ENCODE results near the gene FBXO42. TPM values are rescaled to one million over a fixed set of nuclear protein-coding genes. Genes with fewer than 3 reads are reported as not detected.

Gene FBXO42
- total RNA-seq = 10 to 100 TPM; 14.6 to 17.7 TPM

- Mint-ChIP-seq H3K4me3 (peak within 1 kb of the TSS; percentile 90), H3K27ac (peak within 1 kb of the TSS; percentile 93), H3K4me1 (peaks cover 23% of the 10 kb centered on the region), H3K27me3 (no peaks in the 10 kb centered on the region), H3K36me3 (peaks cover 7% of the 10 kb centered on the region), H3K9me3 (no peaks in the 10 kb centered on the region)
- DNase-seq = peak; percentile 96
Observed at GRCh38 chr1:16351994-16352841, at the start of gene FBXO42. Gene FBXO42 (minus strand): TSS chr1:16352480. CDS start chr1:16315418, 37,062 bp downstream.

- DNase-seq = no peak
- Mint-ChIP-seq H3K36me3 (peaks cover 15% of the 10 kb centered on the region), H3K27me3 (no peaks in the 10 kb centered on the region), H3K27ac (peak overlapping the region; percentile 62), H3K4me1 (peaks cover 22% of the 10 kb centered on the region), H3K4me3 (no peak overlapping the region), H3K9me3 (no peaks in the 10 kb centered on the region)
Observed at GRCh38 chr1:16398371-16398953, 46.2 kb upstream of the FBXO42 start.

- Mint-ChIP-seq H3K27me3 (no peaks in the 10 kb centered on the region), H3K4me1 (peaks cover 36% of the 10 kb centered on the region), H3K9me3 (no peaks in the 10 kb centered on the region), H3K27ac (peak overlapping the region; percentile 86), H3K36me3 (peaks cover 20% of the 10 kb centered on the region), H3K4me3 (no peak overlapping the region)
- no peak for DNase-seq
Observed at GRCh38 chr1:16397120-16397519, 44.8 kb upstream of the FBXO42 start.

- peaks cover 40% of the 10 kb centered on the region for H3K4me1 Mint-ChIP-seq
- H3K36me3 Mint-ChIP-seq = peaks cover 20% of the 10 kb centered on the region
- no peak overlapping the region for H3K4me3 Mint-ChIP-seq
- H3K9me3 Mint-ChIP-seq = no peaks in the 10 kb centered on the region
- H3K27ac Mint-ChIP-seq = peak overlapping the region; percentile 86
- no peaks in the 10 kb centered on the region for H3K27me3 Mint-ChIP-seq
- DNase-seq = no peak
Observed at GRCh38 chr1:16396591-16396990, 44.3 kb upstream of the FBXO42 start.

GRCh38 chr1:16394977-16395376, 42.7 kb upstream of the FBXO42 start:
- Mint-ChIP-seq H3K9me3 (no peaks in the 10 kb centered on the region), H3K27ac (no peak overlapping the region), H3K36me3 (peaks cover 28% of the 10 kb centered on the region), H3K4me1 (peaks cover 56% of the 10 kb centered on the region), H3K4me3 (no peak overlapping the region), H3K27me3 (no peaks in the 10 kb centered on the region)
- DNase-seq = no peak

- H3K36me3 Mint-ChIP-seq = peaks cover 23% of the 10 kb centered on the region
- H3K27ac Mint-ChIP-seq = peak overlapping the region; percentile 55
- H3K4me3 Mint-ChIP-seq = no peak overlapping the region
- peaks cover 56% of the 10 kb centered on the region for H3K4me1 Mint-ChIP-seq
- no peaks in the 10 kb centered on the region for H3K9me3 Mint-ChIP-seq
- no peaks in the 10 kb centered on the region for H3K27me3 Mint-ChIP-seq
- no peak for DNase-seq
Observed at GRCh38 chr1:16393570-16394521, 41.6 kb upstream of the FBXO42 start.

GRCh38 chr1:16392740-16393569, 40.7 kb upstream of the FBXO42 start:
- Mint-ChIP-seq H3K27ac (peak overlapping the region; percentile 90), H3K27me3 (no peaks in the 10 kb centered on the region), H3K4me1 (peaks cover 56% of the 10 kb centered on the region), H3K4me3 (no peak overlapping the region), H3K36me3 (peaks cover 25% of the 10 kb centered on the region), H3K9me3 (no peaks in the 10 kb centered on the region)
- no peak for DNase-seq

GRCh38 chr1:16391411-16391810, 39.1 kb upstream of the FBXO42 start:
- peaks cover 26% of the 10 kb centered on the region for H3K36me3 Mint-ChIP-seq
- H3K4me3 Mint-ChIP-seq = no peak overlapping the region

GRCh38 chr1:16387201-16388188, 35.2 kb upstream of the FBXO42 start:
- no peak for DNase-seq
- Mint-ChIP-seq H3K9me3 (peaks cover 1% of the 10 kb centered on the region), H3K27me3 (no peaks in the 10 kb centered on the region), H3K27ac (peak overlapping the region; percentile 81), H3K4me3 (peak overlapping the region; percentile 64), H3K4me1 (peaks cover 60% of the 10 kb centered on the region), H3K36me3 (peaks cover 30% of the 10 kb centered on the region)

More at GRCh38 chr1:16391411-16391810, 39.1 kb upstream of the FBXO42 start:
- DNase-seq = peak; percentile 16
- Mint-ChIP-seq H3K9me3 (no peaks in the 10 kb centered on the region), H3K4me1 (peaks cover 57% of the 10 kb centered on the region), H3K27me3 (no peaks in the 10 kb centered on the region), H3K27ac (peak overlapping the region; percentile 90)

GRCh38 chr1:16386454-16387113, 34.3 kb upstream of the FBXO42 start:
- Mint-ChIP-seq H3K4me3 (peak overlapping the region; percentile 33), H3K36me3 (peaks cover 33% of the 10 kb centered on the region), H3K9me3 (peaks cover 1% of the 10 kb centered on the region), H3K4me1 (peaks cover 51% of the 10 kb centered on the region), H3K27ac (peak overlapping the region; percentile 40), H3K27me3 (no peaks in the 10 kb centered on the region)
- no peak for DNase-seq

GRCh38 chr1:16385659-16386453, 33.6 kb upstream of the FBXO42 start:
- peaks cover 44% of the 10 kb centered on the region for H3K4me1 Mint-ChIP-seq

GRCh38 chr1:16383888-16384287, 31.6 kb upstream of the FBXO42 start:
- H3K27ac Mint-ChIP-seq = no peak overlapping the region
- no peak overlapping the region for H3K4me3 Mint-ChIP-seq
- DNase-seq = no peak
- H3K9me3 Mint-ChIP-seq = peaks cover 1% of the 10 kb centered on the region
- H3K4me1 Mint-ChIP-seq = peaks cover 39% of the 10 kb centered on the region
- no peaks in the 10 kb centered on the region for H3K27me3 Mint-ChIP-seq
- peaks cover 33% of the 10 kb centered on the region for H3K36me3 Mint-ChIP-seq

More at GRCh38 chr1:16385659-16386453, 33.6 kb upstream of the FBXO42 start:
- no peak for DNase-seq
- peak overlapping the region; percentile 40 for H3K27ac Mint-ChIP-seq
- H3K27me3 Mint-ChIP-seq = no peaks in the 10 kb centered on the region
- H3K4me3 Mint-ChIP-seq = no peak overlapping the region
- peaks cover 31% of the 10 kb centered on the region for H3K36me3 Mint-ChIP-seq
- H3K9me3 Mint-ChIP-seq = peaks cover 1% of the 10 kb centered on the region
